Osteoblast (primary cell): ENCODE results near the gene SOS2. TPM values are rescaled to one million over a fixed set of nuclear protein-coding genes. Genes with fewer than 3 reads are reported as not detected.
A peak's percentile ranks its signal among the peaks of the same experiment; 100 is the strongest.

ENCODE experiments used
- DNase-seq: peaks from one replicate; pipeline ENCODE4 v3.0.0; 2011; ENCODE audit warnings: low spot score, mixed read lengths; ENCODE audit not compliant: insufficient read length; ENCODE audit errors: missing footprints
- H2AFZ ChIP-seq: 2 replicates; pipeline ENCODE4 v1.6.0; 2011; ENCODE audit warnings: mild to moderate bottlenecking, low read length
- H3K27ac ChIP-seq: 2 replicates; pipeline ENCODE4 v1.5.1; 2011; ENCODE audit warnings: mild to moderate bottlenecking, low read depth, low read length, moderate library complexity
- H3K27me3 ChIP-seq: 2 replicates; pipeline ENCODE4 v1.6.0; 2012; ENCODE audit warnings: mild to moderate bottlenecking, control low read depth, inconsistent platforms, low read length, moderate library complexity; ENCODE audit not compliant: insufficient read depth
- H3K36me3 ChIP-seq: 2 replicates; pipeline ENCODE4 v1.5.1; 2011; ENCODE audit warnings: mild to moderate bottlenecking, low read length, control low read depth, moderate library complexity; ENCODE audit not compliant: insufficient read depth
- H3K4me1 ChIP-seq: 2 replicates; pipeline ENCODE4 v1.5.1; 2011; ENCODE audit warnings: mild to moderate bottlenecking, low read length, control low read depth, moderate library complexity; ENCODE audit not compliant: insufficient read depth
- H3K4me2 ChIP-seq: 2 replicates; pipeline ENCODE4 v1.6.0; 2011; ENCODE audit warnings: mild to moderate bottlenecking, low read length; ENCODE audit not compliant: insufficient read depth
- H3K4me3 ChIP-seq: fragments of 200-600 bp; sonication (generic); 3 replicates; pipeline ENCODE4 v1.5.1; 2012; ENCODE audit warnings: mild to moderate bottlenecking, low read length, inconsistent platforms; ENCODE audit not compliant: insufficient read depth
- H3K79me2 ChIP-seq: 2 replicates; pipeline ENCODE4 v1.6.0; 2012; ENCODE audit warnings: mild to moderate bottlenecking, low read length, control low read depth, inconsistent platforms; ENCODE audit not compliant: insufficient read depth
- H3K9me3 ChIP-seq: 2 replicates; pipeline ENCODE4 v1.5.1; 2011; ENCODE audit warnings: low read depth, low read length, control low read depth
- H4K20me1 ChIP-seq: 2 replicates; pipeline ENCODE4 v1.6.0; 2012; ENCODE audit warnings: mild to moderate bottlenecking, low read length, control low read depth; ENCODE audit not compliant: insufficient read depth
- total RNA-seq: library from RNA; depleted of rRNA; stranded (reverse); fragments of >200 nt; gene quantifications from 2 replicates; pipeline ENCODE4 v1.2.3, GENCODE V29; 2012
- TF ChIP-seq, protein P1 (sequence below): IDR thresholded peaks from 2 replicates; pipeline ENCODE4 v1.5.1; 2011; ENCODE audit warnings: mild to moderate bottlenecking, low read depth, low read length, moderate library complexity; ENCODE audit errors: extremely low read depth

Gene SOS2
- total RNA-seq, 1 donor, result 29.7 TPM

DNA sequence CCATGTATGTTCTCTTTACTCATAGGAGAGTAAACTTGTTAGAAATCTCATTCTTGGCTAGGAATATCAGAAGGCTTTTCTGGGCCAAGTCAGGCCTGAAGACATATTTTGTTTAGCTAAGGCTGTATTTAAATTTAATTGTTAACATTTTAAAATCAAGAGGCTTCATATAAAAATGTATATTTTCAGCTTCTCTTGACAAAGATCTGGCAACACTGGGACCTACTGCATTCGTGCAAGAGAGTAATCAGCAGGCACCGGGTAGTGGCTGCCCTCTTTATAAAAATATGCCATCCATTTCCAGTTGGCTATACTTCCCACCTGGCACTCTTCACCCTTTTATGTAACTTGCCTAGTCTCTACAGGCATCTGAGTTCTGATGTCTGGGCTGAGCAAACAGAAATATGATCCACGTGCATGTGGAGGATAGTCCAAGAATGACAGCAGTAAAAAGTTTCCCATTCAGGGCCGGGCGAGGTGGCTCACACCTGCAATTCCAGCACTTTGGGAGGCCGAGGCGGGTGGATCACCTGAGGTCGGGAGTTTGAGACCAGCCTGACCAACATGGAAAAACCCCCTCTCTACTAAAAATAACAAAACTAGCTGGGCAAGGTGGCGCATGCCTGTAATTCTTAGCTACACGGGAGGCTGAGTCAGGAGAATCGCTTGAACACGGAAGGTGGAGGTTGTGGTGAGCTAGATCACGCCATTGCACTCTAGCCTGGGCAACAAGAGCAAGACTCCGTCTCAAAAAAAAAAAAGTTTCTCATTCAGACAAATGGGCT is 2.0 kb upstream of the SOS2 start:
- Histone ChIP-seq H2AFZ (no peak overlapping the region), H3K4me2 (no peak overlapping the region), H3K36me3 (no peaks in the 10 kb centered on the region), H3K4me3 (no peak overlapping the region), H3K9me3 (no peaks in the 10 kb centered on the region), H3K4me1 (peaks cover 18% of the 10 kb centered on the region), H3K27me3 (no peaks in the 10 kb centered on the region), H3K79me2 (peaks cover 25% of the 10 kb centered on the region), H3K27ac (no peak overlapping the region), H4K20me1 (peaks cover 21% of the 10 kb centered on the region)
- DNase-seq, result no peak
- TF ChIP-seq, protein P1, sequence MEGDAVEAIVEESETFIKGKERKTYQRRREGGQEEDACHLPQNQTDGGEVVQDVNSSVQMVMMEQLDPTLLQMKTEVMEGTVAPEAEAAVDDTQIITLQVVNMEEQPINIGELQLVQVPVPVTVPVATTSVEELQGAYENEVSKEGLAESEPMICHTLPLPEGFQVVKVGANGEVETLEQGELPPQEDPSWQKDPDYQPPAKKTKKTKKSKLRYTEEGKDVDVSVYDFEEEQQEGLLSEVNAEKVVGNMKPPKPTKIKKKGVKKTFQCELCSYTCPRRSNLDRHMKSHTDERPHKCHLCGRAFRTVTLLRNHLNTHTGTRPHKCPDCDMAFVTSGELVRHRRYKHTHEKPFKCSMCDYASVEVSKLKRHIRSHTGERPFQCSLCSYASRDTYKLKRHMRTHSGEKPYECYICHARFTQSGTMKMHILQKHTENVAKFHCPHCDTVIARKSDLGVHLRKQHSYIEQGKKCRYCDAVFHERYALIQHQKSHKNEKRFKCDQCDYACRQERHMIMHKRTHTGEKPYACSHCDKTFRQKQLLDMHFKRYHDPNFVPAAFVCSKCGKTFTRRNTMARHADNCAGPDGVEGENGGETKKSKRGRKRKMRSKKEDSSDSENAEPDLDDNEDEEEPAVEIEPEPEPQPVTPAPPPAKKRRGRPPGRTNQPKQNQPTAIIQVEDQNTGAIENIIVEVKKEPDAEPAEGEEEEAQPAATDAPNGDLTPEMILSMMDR, result no peak

DNA sequence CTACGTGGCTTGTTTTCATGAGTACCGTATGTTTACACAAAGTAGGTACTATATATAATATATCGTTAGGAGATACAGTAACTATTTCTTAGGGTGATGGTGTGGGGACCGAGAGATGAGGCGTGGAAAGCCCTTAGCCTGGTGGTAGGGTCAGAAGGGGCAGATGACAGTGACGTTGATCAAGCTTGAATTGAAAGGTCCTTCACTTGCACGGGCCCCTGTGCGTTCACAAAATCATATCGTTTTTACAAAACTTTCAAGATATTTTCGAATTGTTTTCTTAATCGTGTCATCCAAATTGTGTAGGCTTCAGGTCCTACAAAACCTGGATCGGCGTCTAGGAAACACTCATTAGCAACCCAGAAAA is 881 bp upstream of the SOS2 start:
- H3K4me1 ChIP-seq, result peaks cover 18% of the 10 kb centered on the region
- peaks cover 27% of the 10 kb centered on the region for H4K20me1 ChIP-seq
- no peaks in the 10 kb centered on the region for H3K27me3 ChIP-seq
- H3K36me3 ChIP-seq, result no peaks in the 10 kb centered on the region
- peaks cover 36% of the 10 kb centered on the region for H3K79me2 ChIP-seq
- H2AFZ ChIP-seq, result peak overlapping the region; percentile 98
- H3K9me3 ChIP-seq, result no peaks in the 10 kb centered on the region
- peak overlapping the region; percentile 89 for H3K4me3 ChIP-seq
- TF ChIP-seq, protein P1, result no peak
- peak overlapping the region; percentile 90 for H3K4me2 ChIP-seq
- DNase-seq, result peak; percentile 31
- H3K27ac ChIP-seq, result peak overlapping the region; percentile 84

DNA sequence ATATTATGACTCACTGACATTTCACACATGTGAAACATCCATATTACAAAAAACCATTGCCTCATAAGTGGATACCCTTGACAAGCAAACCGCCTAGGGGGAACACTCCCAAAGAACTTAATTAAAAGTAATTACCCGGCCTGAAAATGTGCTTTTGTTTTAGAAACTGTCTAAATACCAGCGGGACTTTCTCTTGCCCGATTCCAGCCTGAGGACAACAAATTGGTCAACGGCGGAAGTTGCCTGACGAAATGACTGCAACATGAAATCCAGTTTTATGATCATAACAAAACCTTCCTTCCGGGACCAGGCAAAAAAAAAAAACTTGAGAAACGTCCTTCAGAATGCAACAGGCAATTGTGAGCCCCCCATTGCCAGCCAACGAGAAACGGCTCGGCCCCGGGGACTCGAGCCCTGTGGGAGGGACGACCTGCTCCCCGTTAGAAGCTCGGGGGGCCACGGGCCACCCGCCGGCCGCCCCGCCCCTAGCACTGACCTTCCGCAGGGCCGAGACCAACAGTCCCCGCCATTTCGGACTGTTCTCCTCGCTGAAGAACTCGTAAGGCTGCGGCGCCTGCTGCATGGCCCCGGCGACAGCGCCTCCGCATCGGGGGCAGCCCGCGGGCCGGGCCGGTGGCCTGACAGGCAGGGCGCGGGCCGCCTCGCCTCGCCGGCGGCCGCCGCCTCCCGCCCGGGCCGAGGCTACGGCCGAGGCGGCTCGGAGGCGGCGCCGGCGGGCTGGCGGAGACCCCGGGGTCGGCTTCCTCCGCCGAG is 490 bp downstream of the SOS2 start:
- peak overlapping the region; percentile 100 for H3K4me2 ChIP-seq
- peak overlapping the region; percentile 86 for H3K27ac ChIP-seq
- TF ChIP-seq, protein P1, result no peak
- peak overlapping the region; percentile 89 for H3K4me3 ChIP-seq
- H4K20me1 ChIP-seq, result peaks cover 39% of the 10 kb centered on the region
- H3K27me3 ChIP-seq, result no peaks in the 10 kb centered on the region
- peak; percentile 83 for DNase-seq
- H3K4me1 ChIP-seq, result peaks cover 24% of the 10 kb centered on the region
- H3K36me3 ChIP-seq, result no peaks in the 10 kb centered on the region
- no peaks in the 10 kb centered on the region for H3K9me3 ChIP-seq
- peaks cover 50% of the 10 kb centered on the region for H3K79me2 ChIP-seq
- H2AFZ ChIP-seq, result peak overlapping the region; percentile 85

DNA sequence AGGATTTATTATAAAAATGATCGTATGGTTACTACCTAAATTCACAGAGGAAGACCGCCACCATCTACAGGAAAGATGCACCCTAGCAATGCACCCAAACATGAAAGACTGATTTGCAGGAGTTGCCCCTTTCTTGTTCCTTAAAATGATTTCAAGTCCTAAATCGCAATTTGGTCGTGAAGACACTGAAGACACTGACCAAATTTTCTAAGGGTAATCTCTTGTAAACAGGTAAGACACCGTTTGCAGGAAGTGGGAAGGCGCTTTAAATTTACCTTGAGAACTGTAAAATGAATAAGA is 1.0 kb downstream of the SOS2 start:
- Histone ChIP-seq H3K27me3 (no peaks in the 10 kb centered on the region), H3K4me2 (peak overlapping the region; percentile 100), H4K20me1 (peaks cover 43% of the 10 kb centered on the region), H3K27ac (peak overlapping the region; percentile 86), H2AFZ (peak overlapping the region; percentile 85), H3K79me2 (peaks cover 54% of the 10 kb centered on the region), H3K36me3 (no peaks in the 10 kb centered on the region), H3K4me1 (peaks cover 29% of the 10 kb centered on the region), H3K4me3 (peak overlapping the region; percentile 89), H3K9me3 (no peaks in the 10 kb centered on the region)
- no peak for DNase-seq
- TF ChIP-seq, protein P1, result no peak
